Measurements from ENCODE around the gene SLC9C1.

SLC9C1 gene

DNA sequence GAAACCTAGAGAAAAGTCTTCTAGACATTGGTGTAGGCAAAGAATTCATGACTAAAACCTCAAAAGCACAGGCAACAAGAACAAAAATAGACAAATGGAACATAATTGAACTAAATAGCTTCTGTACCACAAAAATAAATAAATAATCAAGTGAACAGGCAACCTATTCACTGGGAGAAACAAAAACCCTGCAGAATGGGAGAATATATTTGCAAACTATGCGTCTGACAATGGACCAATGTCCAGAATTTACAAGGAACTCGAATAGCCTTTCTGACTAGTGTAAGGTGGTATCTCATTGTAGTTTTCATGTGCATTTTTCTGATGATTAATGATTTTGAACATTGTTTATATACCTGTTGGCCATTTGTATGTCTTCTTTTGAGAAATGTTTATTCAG, 124.0 kb downstream of the SLC9C1 start:
- Histone ChIP-seq H3K4me2 (no peak overlapping the region), H2AFZ (ENCODE audit: low read depth) (no peak overlapping the region), H3K36me3 (ENCODE audit: insufficient read depth) (no peaks in the 10 kb centered on the region), H3K4me3 (IDR thresholded peaks at IDR 0.05; ENCODE audit: insufficient read depth, low read depth, low read length) (no peak overlapping the region), H4K20me1 (ENCODE audit: insufficient read depth) (no peaks in the 10 kb centered on the region), H3K79me2 (ENCODE audit: insufficient read depth, low read depth) (no peaks in the 10 kb centered on the region), H3K4me1 (ENCODE audit: low read depth, poor library complexity, severe bottlenecking) (no peaks in the 10 kb centered on the region), H3K27me3 (ENCODE audit: insufficient read depth, low read depth) (no peaks in the 10 kb centered on the region), H3K9ac (no peak overlapping the region), H3K27ac (no peak overlapping the region)
- TF ChIP-seq, protein P1, sequence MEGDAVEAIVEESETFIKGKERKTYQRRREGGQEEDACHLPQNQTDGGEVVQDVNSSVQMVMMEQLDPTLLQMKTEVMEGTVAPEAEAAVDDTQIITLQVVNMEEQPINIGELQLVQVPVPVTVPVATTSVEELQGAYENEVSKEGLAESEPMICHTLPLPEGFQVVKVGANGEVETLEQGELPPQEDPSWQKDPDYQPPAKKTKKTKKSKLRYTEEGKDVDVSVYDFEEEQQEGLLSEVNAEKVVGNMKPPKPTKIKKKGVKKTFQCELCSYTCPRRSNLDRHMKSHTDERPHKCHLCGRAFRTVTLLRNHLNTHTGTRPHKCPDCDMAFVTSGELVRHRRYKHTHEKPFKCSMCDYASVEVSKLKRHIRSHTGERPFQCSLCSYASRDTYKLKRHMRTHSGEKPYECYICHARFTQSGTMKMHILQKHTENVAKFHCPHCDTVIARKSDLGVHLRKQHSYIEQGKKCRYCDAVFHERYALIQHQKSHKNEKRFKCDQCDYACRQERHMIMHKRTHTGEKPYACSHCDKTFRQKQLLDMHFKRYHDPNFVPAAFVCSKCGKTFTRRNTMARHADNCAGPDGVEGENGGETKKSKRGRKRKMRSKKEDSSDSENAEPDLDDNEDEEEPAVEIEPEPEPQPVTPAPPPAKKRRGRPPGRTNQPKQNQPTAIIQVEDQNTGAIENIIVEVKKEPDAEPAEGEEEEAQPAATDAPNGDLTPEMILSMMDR (conservative IDR thresholded peaks at IDR 0.05; ENCODE audit: low read depth, low read length), result no peak

GRCh38 chr3:112167758-112168157, 126.3 kb downstream of the SLC9C1 start:
- TF ChIP-seq, protein P1 (conservative IDR thresholded peaks at IDR 0.05; ENCODE audit: low read depth, low read length), result no peak
- H3K4me2 ChIP-seq, result no peak overlapping the region

DNA sequence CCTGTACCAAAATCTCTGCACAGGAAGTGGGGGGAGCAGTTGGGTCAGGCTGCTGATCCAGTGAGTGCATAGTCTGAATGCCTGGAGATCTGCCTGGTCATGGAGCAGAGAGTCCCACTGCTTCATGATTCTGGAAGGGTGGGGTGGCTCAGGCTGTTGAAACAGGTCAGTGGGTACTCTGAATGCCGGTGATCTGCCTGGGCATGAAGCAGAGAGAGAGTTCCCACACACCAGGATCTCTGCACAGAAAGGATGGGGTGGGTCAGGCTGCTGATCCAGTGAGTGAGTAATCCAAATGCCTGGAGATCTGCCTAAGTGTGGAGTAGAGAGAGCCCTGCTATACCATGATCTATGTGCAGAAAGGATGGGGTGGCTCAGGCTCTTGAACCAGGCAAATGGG, 144.9 kb downstream of the SLC9C1 start:
- Histone ChIP-seq H3K9ac (no peak overlapping the region), H4K20me1 (ENCODE audit: insufficient read depth) (no peaks in the 10 kb centered on the region), H2AFZ (ENCODE audit: low read depth) (no peak overlapping the region), H3K27ac (no peak overlapping the region), H3K4me2 (no peak overlapping the region), H3K79me2 (ENCODE audit: insufficient read depth, low read depth) (no peaks in the 10 kb centered on the region), H3K4me1 (ENCODE audit: low read depth, poor library complexity, severe bottlenecking) (no peaks in the 10 kb centered on the region), H3K27me3 (ENCODE audit: insufficient read depth, low read depth) (no peaks in the 10 kb centered on the region), H3K36me3 (ENCODE audit: insufficient read depth) (no peaks in the 10 kb centered on the region), H3K4me3 (IDR thresholded peaks at IDR 0.05; ENCODE audit: insufficient read depth, low read depth, low read length) (no peak overlapping the region)
- TF ChIP-seq, protein P1 (conservative IDR thresholded peaks at IDR 0.05; ENCODE audit: low read depth, low read length), result no peak

More at GRCh38 chr3:112167758-112168157, 126.3 kb downstream of the SLC9C1 start:
- Histone ChIP-seq H3K4me3 (IDR thresholded peaks at IDR 0.05; ENCODE audit: insufficient read depth, low read depth, low read length) (no peak overlapping the region), H3K9ac (no peak overlapping the region), H3K36me3 (ENCODE audit: insufficient read depth) (no peaks in the 10 kb centered on the region), H3K79me2 (ENCODE audit: insufficient read depth, low read depth) (no peaks in the 10 kb centered on the region), H4K20me1 (ENCODE audit: insufficient read depth) (no peaks in the 10 kb centered on the region), H2AFZ (ENCODE audit: low read depth) (no peak overlapping the region), H3K4me1 (ENCODE audit: low read depth, poor library complexity, severe bottlenecking) (no peaks in the 10 kb centered on the region), H3K27ac (no peak overlapping the region), H3K27me3 (ENCODE audit: insufficient read depth, low read depth) (no peaks in the 10 kb centered on the region)

DNA sequence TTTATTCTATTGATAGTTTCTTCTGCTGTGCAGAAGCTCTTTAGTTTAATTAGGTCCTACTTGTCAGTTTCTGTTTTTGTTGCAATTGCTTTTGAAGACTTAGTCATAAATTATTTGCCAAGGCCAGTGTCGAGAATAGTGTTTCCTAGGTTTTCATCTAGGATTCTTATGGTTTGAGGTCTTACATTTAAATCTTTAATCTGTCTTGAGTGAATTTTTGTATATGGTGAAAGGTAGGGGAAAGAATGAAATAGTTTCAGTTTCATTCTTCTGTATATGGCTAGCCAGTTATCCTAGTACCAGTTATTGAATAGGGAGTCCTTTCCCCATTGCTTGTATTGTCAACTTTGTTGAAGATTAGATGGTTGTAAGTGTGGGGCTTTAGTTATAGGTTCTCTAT, 150.3 kb downstream of the SLC9C1 start:
- Histone ChIP-seq H3K9ac (no peak overlapping the region), H3K27ac (no peak overlapping the region), H3K36me3 (ENCODE audit: insufficient read depth) (no peaks in the 10 kb centered on the region), H4K20me1 (ENCODE audit: insufficient read depth) (no peaks in the 10 kb centered on the region), H3K4me1 (ENCODE audit: low read depth, poor library complexity, severe bottlenecking) (no peaks in the 10 kb centered on the region), H3K4me2 (no peak overlapping the region), H2AFZ (ENCODE audit: low read depth) (no peak overlapping the region), H3K27me3 (ENCODE audit: insufficient read depth, low read depth) (no peaks in the 10 kb centered on the region), H3K4me3 (IDR thresholded peaks at IDR 0.05; ENCODE audit: insufficient read depth, low read depth, low read length) (no peak overlapping the region), H3K79me2 (ENCODE audit: insufficient read depth, low read depth) (no peaks in the 10 kb centered on the region)
- TF ChIP-seq, protein P1 (conservative IDR thresholded peaks at IDR 0.05; ENCODE audit: low read depth, low read length), result no peak

Data from KMS-11 (cell line).